Sigmoid colon (tissue), 7 donors: ENCODE results near the gene SLC6A11. TPM values are rescaled to one million over a fixed set of nuclear protein-coding genes. Genes with fewer than 3 reads are reported as not detected.

Experiments used
- DNase-seq: peaks from one replicate; pipeline ENCODE4 v3.0.0-alpha.2; 2019
- H3K27ac ChIP-seq, 4 donors: fragments of 200-600 bp; sonication (generic); one replicate each; pipeline ENCODE4 v1.5.1; 2016 to 2019; ENCODE audit warnings: mild to moderate bottlenecking in 1 of 4
- H3K27me3 ChIP-seq, 3 donors: fragments of 200-600 bp; sonication (generic); one replicate each; pipeline ENCODE4 v1.5.1; 2019; ENCODE audit warnings: mild to moderate bottlenecking in 1 of 3
- H3K36me3 ChIP-seq, 4 donors: fragments of 200-600 bp; sonication (generic); one replicate each; pipeline ENCODE4 v1.5.1; 2016 to 2019
- H3K4me1 ChIP-seq, 4 donors: fragments of 200-600 bp; sonication (generic); one replicate each; pipeline ENCODE4 v1.5.1; 2017 to 2019
- H3K4me3 ChIP-seq, 4 donors: fragments of 200-600 bp; sonication (generic); one replicate each; pipeline ENCODE4 v1.5.1; 2017 to 2019; ENCODE audit warnings: mild to moderate bottlenecking in 2 of 4, moderate library complexity in 1 of 4
- H3K9me3 ChIP-seq, 4 donors: fragments of 200-600 bp in 3 of 4; sonication (generic) in 3 of 4; one replicate each; pipeline versions ENCODE4 v1.5.1 to v1.6.1; 2013 to 2019
- EP300 ChIP-seq, 4 donors: sonication (generic); formaldehyde crosslinking; IDR thresholded peaks; one replicate each; pipeline ENCODE4 v1.6.1; 2017; ENCODE audit warnings: antibody characterized with exemption in 4 of 4
- POLR2A ChIP-seq, 2 donors: fragments of 450-650 bp; IDR thresholded peaks; one replicate each; pipeline ENCODE4 v1.6.1; 2016; ENCODE audit warnings: antibody characterized with exemption in 2 of 2, mild to moderate bottlenecking in 2 of 2, moderate library complexity in 2 of 2
- POLR2AphosphoS5 ChIP-seq, 4 donors: sonication (generic); formaldehyde crosslinking; IDR thresholded peaks; one replicate each; pipeline ENCODE4 v1.6.1; 2017; ENCODE audit warnings: antibody characterized with exemption in 4 of 4
- WGBS, 2 donors: extraction: QIAGEN DNeasy Blood & Tissue Kit; methylation state at CpG; one replicate each; pipeline ENCODE4 v1.1.7; 2013; 5-methylcytosine and 5-hydroxymethylcytosine counted together
- intact Hi-C: fragments of 100-400 bp; cut with DNase I; formaldehyde crosslinking; loops from one replicate; pipeline ENCODE4 v1.15.1; 2023
- polyA plus RNA-seq, 3 donors: library from polyadenylated mRNA; stranded (reverse); fragments of 200-250 nt; gene quantifications; one replicate each; pipeline ENCODE4 v1.2.3, GENCODE V29; 2013
- total RNA-seq, 4 donors: library from RNA; depleted of rRNA; stranded (reverse); fragments of >200 nt; gene quantifications; one replicate each; pipeline ENCODE4 v1.1.0, GENCODE V29; 2016
- TF ChIP-seq, protein P1 (sequence below), 4 experiments: fragments of 450-650 bp in 3 of 4; fragments of 200-600 bp in 1 of 4; IDR thresholded peaks; one replicate each; pipeline ENCODE4 v1.5.1; 2016 to 2019; ENCODE audit warnings: antibody characterized with exemption in 4 of 4, mild to moderate bottlenecking in 3 of 4, moderate library complexity in 2 of 4
- donor health status: healthy with polysubstance abuse.
- donor health status: Bipolar disorder and iron deficiency.
- donor health status: healthy.

Gene SLC6A11
- total and polyA plus RNA-seq, 7 donors: 0.03 to 0.14 TPM; not detected in 5

DNA sequence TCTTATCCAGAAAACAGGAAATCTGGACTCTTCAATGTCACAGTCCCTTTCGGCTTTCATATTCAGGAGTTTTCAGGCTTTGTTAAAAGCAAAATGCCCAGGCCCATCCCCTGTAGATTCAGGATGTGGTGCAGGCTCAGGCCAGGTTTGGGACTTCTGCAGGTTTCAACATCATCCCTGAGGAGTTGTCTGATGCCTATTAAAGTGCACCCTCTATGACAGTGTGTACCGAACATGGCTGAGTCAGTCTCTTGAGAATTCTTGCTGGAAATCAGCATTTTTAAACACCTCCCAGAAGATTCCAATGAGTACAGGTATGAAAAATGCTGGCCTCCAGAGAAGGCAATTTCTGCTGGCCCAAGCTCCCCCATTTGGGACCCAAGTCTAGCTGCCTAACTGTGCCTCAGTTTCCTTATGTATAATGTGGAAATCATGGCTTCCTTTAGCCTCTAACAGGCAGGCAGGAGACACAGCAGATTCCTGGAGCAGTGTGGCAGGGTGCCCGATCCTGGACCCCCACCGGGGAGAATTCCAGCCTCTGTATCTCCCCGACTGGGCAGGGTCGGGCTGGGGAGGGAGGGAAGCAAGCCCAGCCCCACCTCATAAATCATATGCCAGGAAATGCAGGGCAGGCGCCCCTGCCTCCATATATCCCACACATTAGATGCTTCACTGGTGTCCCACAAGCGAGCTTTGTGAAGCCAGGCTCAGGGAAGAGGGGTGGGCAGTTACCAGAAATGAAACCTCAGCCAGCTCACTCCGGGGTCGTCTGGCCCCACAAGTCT is 44.4 kb upstream of the SLC6A11 start:
- Histone ChIP-seq H3K9me3 (peaks cover 0 to 2% (median 0%) of the 10 kb centered on the region in 4 donors), H3K4me1 (no peaks in the 10 kb centered on the region), H3K27me3 (peaks cover 0 to 27% (median 0%) of the 10 kb centered on the region in 3 donors), H3K36me3 (no peaks in the 10 kb centered on the region), H3K4me3 (no peak overlapping the region), H3K27ac (no peak overlapping the region)
- no peak for TF ChIP-seq POLR2A (IDR thresholded peaks at IDR 0.05)
- no peak for TF ChIP-seq POLR2AphosphoS5 (IDR thresholded peaks at IDR 0.05)
- TF ChIP-seq EP300 (IDR thresholded peaks at IDR 0.05): no peak
- TF ChIP-seq, protein P1, sequence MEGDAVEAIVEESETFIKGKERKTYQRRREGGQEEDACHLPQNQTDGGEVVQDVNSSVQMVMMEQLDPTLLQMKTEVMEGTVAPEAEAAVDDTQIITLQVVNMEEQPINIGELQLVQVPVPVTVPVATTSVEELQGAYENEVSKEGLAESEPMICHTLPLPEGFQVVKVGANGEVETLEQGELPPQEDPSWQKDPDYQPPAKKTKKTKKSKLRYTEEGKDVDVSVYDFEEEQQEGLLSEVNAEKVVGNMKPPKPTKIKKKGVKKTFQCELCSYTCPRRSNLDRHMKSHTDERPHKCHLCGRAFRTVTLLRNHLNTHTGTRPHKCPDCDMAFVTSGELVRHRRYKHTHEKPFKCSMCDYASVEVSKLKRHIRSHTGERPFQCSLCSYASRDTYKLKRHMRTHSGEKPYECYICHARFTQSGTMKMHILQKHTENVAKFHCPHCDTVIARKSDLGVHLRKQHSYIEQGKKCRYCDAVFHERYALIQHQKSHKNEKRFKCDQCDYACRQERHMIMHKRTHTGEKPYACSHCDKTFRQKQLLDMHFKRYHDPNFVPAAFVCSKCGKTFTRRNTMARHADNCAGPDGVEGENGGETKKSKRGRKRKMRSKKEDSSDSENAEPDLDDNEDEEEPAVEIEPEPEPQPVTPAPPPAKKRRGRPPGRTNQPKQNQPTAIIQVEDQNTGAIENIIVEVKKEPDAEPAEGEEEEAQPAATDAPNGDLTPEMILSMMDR (IDR thresholded peaks at IDR 0.05): no peak
- no peak for DNase-seq
- WGBS, 2 donors: 53 to 59% methylated on average over 10 of the region's 10 CpGs
- intact Hi-C loops: no loop called here

DNA sequence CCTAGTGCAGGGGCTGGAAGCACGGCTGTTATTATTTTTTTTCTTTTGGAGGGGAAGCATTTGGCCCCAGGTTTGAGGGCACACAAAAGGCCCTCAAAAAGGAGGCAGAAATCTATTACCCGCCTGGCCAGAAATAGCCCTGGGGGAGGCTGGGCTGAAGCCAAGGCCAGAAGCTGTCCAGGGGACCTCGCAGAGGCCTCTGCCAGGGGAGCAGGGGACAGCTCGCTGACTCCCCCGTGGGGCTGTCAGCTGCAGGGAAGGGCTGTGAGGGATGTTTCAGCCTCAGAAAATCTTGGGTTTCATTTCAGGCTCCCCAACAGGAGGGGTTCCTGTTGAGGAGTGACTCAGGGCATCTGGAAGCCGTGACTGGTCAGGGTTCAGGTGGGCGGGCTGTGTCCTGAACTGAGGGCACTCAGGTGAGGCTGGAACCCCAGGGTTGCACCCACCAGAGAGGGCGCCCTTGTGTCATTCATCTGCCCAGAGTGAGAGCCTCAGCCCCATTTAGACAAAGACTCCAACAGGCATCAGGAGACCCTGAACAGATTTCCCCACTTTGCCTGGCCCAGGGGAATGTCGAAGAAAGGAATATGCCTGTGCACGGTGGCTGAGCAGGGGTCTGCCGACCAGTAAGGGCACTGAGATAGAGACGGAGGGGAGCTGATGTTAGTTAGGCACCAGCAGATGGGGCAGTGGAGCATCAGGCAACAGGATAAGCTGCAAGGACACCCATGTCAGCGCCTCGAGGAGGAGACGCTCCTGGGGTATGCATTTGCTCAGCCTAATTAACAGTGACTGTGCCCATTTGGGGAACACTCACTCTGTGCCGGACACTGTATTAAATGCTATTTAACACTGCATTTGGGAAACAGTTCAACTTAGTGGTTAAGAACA is 43.5 kb upstream of the SLC6A11 start:
- Histone ChIP-seq H3K9me3 (peaks cover 0 to 2% (median 0%) of the 10 kb centered on the region in 4 donors), H3K4me3 (no peak overlapping the region), H3K36me3 (no peaks in the 10 kb centered on the region), H3K27me3 (peaks cover 0 to 26% (median 0%) of the 10 kb centered on the region in 3 donors), H3K27ac (no peak overlapping the region), H3K4me1 (no peaks in the 10 kb centered on the region)
- DNase-seq: no peak
- intact Hi-C loops: no loop called here
- TF ChIP-seq, protein P1 (IDR thresholded peaks at IDR 0.05): no peak
- TF ChIP-seq EP300 (IDR thresholded peaks at IDR 0.05) (no peak), POLR2AphosphoS5 (IDR thresholded peaks at IDR 0.05) (no peak), POLR2A (IDR thresholded peaks at IDR 0.05) (no peak)
- 46% methylated on average over 16 of the region's 16 CpGs for WGBS, 2 donors

DNA sequence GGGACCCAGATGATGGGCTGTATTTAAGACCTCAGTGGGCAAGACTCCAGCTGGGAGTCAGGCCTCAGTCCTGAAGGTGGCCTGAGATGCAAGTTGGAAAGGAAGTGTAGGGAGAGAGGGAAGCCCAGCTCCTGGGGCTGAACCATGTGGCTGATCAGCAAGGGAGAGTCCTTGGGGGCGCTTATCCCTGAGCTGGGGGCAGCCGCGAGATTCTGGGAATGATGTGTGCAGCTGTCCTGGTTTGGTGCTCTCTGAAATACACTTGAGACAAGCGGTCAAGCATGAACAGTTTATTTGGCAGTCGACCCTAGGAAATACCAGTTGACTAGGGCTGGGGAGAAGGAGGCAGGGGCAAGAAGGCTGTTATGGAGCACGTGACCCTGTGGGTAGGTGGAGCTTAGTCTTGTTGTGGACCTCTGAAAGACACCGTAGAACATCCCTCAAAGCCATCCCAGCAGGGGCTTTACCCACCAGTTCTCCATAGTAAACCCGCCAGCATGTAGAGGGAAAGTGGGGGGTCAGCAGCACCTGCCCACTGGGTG is 41.8 kb upstream of the SLC6A11 start:
- intact Hi-C loops: no loop called here

DNA sequence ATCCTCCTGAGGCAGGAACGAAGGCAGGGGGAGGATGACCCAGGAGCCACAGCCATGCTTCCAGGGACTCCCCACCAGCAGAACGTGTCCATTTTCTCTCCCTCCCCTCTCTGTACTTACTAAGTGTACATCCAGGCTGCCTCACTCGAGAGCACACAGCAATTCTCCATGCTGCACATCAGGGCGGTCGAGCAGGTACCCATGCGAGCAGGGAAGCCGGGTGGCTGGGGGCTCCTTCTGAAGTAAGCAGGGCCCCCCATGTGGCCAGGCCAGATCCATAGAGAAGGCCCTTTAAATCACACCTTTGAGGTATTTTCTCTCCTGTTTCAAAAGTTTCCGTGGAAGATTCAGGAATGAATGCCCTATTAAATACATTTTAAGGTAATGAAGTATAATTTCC is 41.2 kb upstream of the SLC6A11 start:
- Histone ChIP-seq H3K27me3 (peaks cover 0 to 30% (median 0%) of the 10 kb centered on the region in 3 donors), H3K36me3 (no peaks in the 10 kb centered on the region), H3K4me3 (no peak overlapping the region), H3K4me1 (no peaks in the 10 kb centered on the region), H3K27ac (no peak overlapping the region), H3K9me3 (no peaks in the 10 kb centered on the region)
- DNase-seq: no peak
- TF ChIP-seq POLR2A (IDR thresholded peaks at IDR 0.05) (no peak), POLR2AphosphoS5 (IDR thresholded peaks at IDR 0.05) (no peak), EP300 (IDR thresholded peaks at IDR 0.05) (no peak)
- TF ChIP-seq, protein P1 (IDR thresholded peaks at IDR 0.05): no peak
- WGBS, 2 donors: 75 to 81% methylated on average over 8 of the region's 8 CpGs
- intact Hi-C loops: no loop called here

More for the DNA sequence above, 41.8 kb upstream of the SLC6A11 start:
- H3K36me3 ChIP-seq: no peaks in the 10 kb centered on the region
- H3K27me3 ChIP-seq: peaks cover 0 to 30% (median 0%) of the 10 kb centered on the region in 3 donors
- H3K27ac ChIP-seq: no peak overlapping the region
- 74 to 78% methylated on average over 8 of the region's 8 CpGs for WGBS, 2 donors
- DNase-seq: no peak
- peaks cover 0 to 2% (median 0%) of the 10 kb centered on the region in 4 donors for H3K9me3 ChIP-seq
- no peak overlapping the region for H3K4me3 ChIP-seq
- no peaks in the 10 kb centered on the region for H3K4me1 ChIP-seq
- TF ChIP-seq, protein P1 (IDR thresholded peaks at IDR 0.05): no peak
- TF ChIP-seq POLR2A (IDR thresholded peaks at IDR 0.05): no peak
- no peak for TF ChIP-seq POLR2AphosphoS5 (IDR thresholded peaks at IDR 0.05)
- TF ChIP-seq EP300 (IDR thresholded peaks at IDR 0.05): no peak
